Measurements from ENCODE around the gene SAC3D1. TPM values are rescaled to one million over a fixed set of nuclear protein-coding genes. Genes with fewer than 3 reads are reported as not detected.

Gene SAC3D1
- polyA plus RNA-seq, 1 experiment = 4.5 TPM

DNA sequence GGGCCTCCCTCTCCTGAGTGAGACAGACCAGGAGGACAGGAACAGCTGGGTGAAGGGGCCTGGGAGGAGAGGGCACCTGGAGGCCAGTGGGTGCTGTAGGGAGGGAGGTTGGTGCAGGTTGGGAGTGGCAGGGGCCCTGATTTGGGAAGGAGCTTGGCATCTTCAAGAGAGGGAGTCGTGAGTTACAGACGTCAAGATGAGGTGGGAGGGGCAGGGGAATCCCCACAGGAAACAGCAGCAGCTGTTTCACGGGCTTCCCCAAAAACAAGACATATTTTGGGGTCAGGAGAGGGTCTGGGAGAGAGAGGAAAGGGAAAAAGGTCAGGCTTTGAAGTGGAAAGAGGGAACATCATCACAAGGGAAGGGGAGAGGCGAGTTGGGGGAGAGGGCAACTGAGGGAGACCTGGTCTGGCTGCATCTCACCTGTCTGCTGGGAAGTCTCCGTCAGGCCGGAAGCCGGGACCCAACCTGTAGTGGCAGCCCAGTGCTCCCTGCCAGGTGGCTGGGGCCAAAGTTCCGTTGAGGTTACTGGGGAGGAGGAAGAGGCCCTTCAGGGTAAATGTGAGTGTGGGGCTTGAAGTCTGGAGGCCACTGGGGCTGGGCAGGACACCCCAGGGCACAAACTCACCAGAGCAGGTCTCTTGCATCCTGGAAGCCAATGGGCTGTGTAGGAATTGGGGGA lies 13.0 kb downstream of the SAC3D1 start:
- DNase-seq (ENCODE audit: low read depth, low spot score) = no peak
- ChIA-PET POLR2A (no interaction called here), CTCF (no interaction called here)
- Histone ChIP-seq H3K27ac (ENCODE audit: low read depth, low read length) (no peak overlapping the region), H3K27me3 (ENCODE audit: control insufficient read depth, insufficient read depth, low read length) (peaks cover 8% of the 10 kb centered on the region), H3K9me3 (ENCODE audit: control insufficient read depth, insufficient read depth, low read length) (no peaks in the 10 kb centered on the region), H3K4me3 (ENCODE audit: low read depth, low read length) (no peak overlapping the region)
- TF ChIP-seq, protein P1, sequence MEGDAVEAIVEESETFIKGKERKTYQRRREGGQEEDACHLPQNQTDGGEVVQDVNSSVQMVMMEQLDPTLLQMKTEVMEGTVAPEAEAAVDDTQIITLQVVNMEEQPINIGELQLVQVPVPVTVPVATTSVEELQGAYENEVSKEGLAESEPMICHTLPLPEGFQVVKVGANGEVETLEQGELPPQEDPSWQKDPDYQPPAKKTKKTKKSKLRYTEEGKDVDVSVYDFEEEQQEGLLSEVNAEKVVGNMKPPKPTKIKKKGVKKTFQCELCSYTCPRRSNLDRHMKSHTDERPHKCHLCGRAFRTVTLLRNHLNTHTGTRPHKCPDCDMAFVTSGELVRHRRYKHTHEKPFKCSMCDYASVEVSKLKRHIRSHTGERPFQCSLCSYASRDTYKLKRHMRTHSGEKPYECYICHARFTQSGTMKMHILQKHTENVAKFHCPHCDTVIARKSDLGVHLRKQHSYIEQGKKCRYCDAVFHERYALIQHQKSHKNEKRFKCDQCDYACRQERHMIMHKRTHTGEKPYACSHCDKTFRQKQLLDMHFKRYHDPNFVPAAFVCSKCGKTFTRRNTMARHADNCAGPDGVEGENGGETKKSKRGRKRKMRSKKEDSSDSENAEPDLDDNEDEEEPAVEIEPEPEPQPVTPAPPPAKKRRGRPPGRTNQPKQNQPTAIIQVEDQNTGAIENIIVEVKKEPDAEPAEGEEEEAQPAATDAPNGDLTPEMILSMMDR (IDR thresholded peaks at IDR 0.05; ENCODE audit: low read depth, low read length) = no peak

GRCh38 chr11:65055538-65055937 lies 14.5 kb downstream of the SAC3D1 start:
- ChIA-PET POLR2A (no interaction called here), CTCF (no interaction called here)
- Histone ChIP-seq H3K4me3 (ENCODE audit: low read depth, low read length) (no peak overlapping the region), H3K9me3 (ENCODE audit: control insufficient read depth, insufficient read depth, low read length) (no peaks in the 10 kb centered on the region), H3K27me3 (ENCODE audit: control insufficient read depth, insufficient read depth, low read length) (peaks cover 10% of the 10 kb centered on the region), H3K27ac (ENCODE audit: low read depth, low read length) (no peak overlapping the region)
- TF ChIP-seq, protein P1 (IDR thresholded peaks at IDR 0.05; ENCODE audit: low read depth, low read length) = no peak
- no peak for DNase-seq (ENCODE audit: low read depth, low spot score)

DNA sequence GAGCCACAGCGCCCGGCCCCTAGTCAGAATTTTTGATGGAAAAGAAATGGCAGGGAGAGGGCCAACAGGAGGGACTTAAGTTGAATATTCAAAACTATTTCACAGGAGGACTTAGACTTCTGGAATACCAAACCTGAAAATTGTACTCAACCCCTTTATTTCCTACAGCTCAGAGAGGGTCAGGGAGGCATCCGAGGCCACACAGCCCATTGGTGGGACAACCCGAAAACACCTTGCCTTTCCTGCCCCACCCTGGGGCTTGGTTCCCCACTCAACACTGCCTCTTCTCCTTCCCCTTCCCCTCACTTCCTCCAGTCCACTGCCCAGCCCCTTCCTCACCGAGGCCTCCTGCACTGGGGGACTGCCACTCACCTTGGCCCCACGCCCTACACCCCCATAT lies 16.0 kb downstream of the SAC3D1 start:
- TF ChIP-seq, protein P1 (IDR thresholded peaks at IDR 0.05; ENCODE audit: low read depth, low read length) = no peak
- peaks cover 10% of the 10 kb centered on the region for H3K27me3 ChIP-seq (ENCODE audit: control insufficient read depth, insufficient read depth, low read length)
- no peak overlapping the region for H3K27ac ChIP-seq (ENCODE audit: low read depth, low read length)
- CTCF ChIA-PET = no interaction called here
- no peaks in the 10 kb centered on the region; the same call in 1 of the 2 replicates for H3K9me3 ChIP-seq (ENCODE audit: control insufficient read depth, insufficient read depth, low read length)
- H3K4me3 ChIP-seq (ENCODE audit: low read depth, low read length) = no peak overlapping the region
- POLR2A ChIA-PET = no interaction called here
- DNase-seq (ENCODE audit: low read depth, low spot score) = no peak

DNA sequence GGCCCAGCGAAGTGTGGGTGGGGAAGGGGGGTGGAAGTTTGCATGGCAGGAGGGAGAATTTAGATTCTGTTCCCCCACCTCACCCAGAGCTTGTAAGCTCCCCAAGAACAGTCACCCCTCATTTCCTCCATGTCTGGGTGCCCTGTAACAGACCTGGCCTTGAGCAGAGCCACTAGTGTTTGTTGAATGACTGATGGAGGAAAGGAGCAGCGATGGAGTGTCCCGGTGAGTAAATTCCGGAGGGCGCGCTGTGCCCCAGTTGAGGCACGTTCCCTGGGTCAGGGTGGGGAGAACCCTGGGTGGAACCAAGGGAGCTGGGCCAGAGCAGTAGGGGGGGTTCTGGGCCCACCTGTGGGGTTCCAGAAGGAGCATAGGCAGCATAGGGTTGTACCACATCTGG lies 16.5 kb downstream of the SAC3D1 start:
- no peaks in the 10 kb centered on the region; the same call in 1 of the 2 replicates for H3K9me3 ChIP-seq (ENCODE audit: control insufficient read depth, insufficient read depth, low read length)
- TF ChIP-seq, protein P1 (IDR thresholded peaks at IDR 0.05; ENCODE audit: low read depth, low read length) = no peak
- no peak for DNase-seq (ENCODE audit: low read depth, low spot score)

DNA sequence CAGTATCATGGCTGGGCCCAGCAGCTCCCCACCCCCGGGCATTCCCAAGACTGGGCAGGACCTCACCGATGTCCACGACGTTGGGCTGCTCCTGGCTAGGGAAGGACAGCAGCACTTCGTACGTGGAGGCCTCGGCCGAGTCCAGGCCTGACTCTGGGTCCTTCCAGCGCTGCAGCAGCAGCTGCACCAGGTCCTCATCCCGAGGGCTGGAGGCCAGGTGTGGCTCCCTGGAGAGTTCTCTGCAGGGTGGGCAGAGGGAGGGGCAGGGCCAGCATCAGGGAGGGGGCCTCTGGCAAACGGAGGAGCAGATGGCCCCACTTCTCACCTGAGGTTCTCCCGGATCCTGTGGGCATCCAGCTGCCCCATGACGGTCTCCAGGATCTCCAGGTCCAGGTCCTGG lies 17.0 kb downstream of the SAC3D1 start:
- H3K4me3 ChIP-seq (ENCODE audit: low read depth, low read length) = no peak overlapping the region
- POLR2A ChIA-PET = no interaction called here
- H3K9me3 ChIP-seq (ENCODE audit: control insufficient read depth, insufficient read depth, low read length) = no peaks in the 10 kb centered on the region; the same call in 1 of the 2 replicates
- DNase-seq (ENCODE audit: low read depth, low spot score) = no peak
- TF ChIP-seq, protein P1 (IDR thresholded peaks at IDR 0.05; ENCODE audit: low read depth, low read length) = no peak
- H3K27ac ChIP-seq (ENCODE audit: low read depth, low read length) = no peak overlapping the region
- CTCF ChIA-PET = no interaction called here
- peaks cover 7% of the 10 kb centered on the region for H3K27me3 ChIP-seq (ENCODE audit: control insufficient read depth, insufficient read depth, low read length)

More for the DNA sequence above, 16.5 kb downstream of the SAC3D1 start:
- Histone ChIP-seq H3K27ac (ENCODE audit: low read depth, low read length) (no peak overlapping the region), H3K27me3 (ENCODE audit: control insufficient read depth, insufficient read depth, low read length) (peaks cover 10% of the 10 kb centered on the region), H3K4me3 (ENCODE audit: low read depth, low read length) (no peak overlapping the region)
- ChIA-PET CTCF (no interaction called here), POLR2A (no interaction called here)

Measured in AG04450 (cell line).